ENCODE data around the gene IL1RL1.

DNA sequence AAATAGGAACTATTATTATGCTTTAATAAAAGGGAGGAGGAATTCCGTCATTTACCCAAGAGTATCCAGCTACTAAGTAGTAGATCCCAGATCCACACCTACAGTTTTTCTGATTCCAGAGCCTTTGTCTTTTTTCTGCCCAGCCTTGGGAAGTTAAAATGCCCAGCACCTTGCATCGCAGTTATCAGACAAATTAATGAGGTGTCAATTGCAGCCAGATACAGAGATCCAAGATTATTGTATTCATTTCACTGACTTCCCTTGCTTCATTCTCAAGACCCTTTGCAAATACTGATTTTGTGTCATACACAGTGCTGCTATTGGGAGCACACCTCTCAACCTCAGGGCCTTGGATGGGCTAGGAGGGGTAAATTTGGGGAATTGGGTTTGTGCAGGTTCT, 45.4 kb downstream of the IL1RL1 start:
- TF ChIP-seq CTCF (IDR thresholded peaks at IDR 0.05) (no peak), POLR2AphosphoS5 (IDR thresholded peaks at IDR 0.05) (no peak), POLR2A (IDR thresholded peaks at IDR 0.05; ENCODE audit: low read depth) (no peak), EP300 (IDR thresholded peaks at IDR 0.05) (no peak)

Measured in esophagus muscularis mucosa (tissue), 4 donors.